T-helper 2 cell treated with Interferon-gamma antibody and Interleukin-4, amounts not matched to agents 5 μg/mL and 100 μg/mL, for 36 hours (primary cell): ENCODE measurements around the gene TUBB1.
"Not testable (repeated sequence)": the region's sequence is repeated elsewhere in the genome, so short reads cannot be mapped to it uniquely, and the experiment has no call there.

ENCODE experiments used
- DNase-seq: peaks from one replicate; pipeline ENCODE4 v3.0.0; 2021; ENCODE audit warnings: low spot score
- H3K27ac Mint-ChIP-seq: one replicate; pipeline ENCODE4 v1.8.0; 2021; ENCODE audit warnings: mild to moderate bottlenecking, mixed read lengths
- H3K27me3 Mint-ChIP-seq: one replicate; pipeline ENCODE4 v1.8.0; 2021; ENCODE audit warnings: low read depth, mixed read lengths
- H3K36me3 Mint-ChIP-seq: one replicate; pipeline ENCODE4 v1.8.0; 2021; ENCODE audit warnings: low read depth, mixed read lengths
- H3K4me1 Mint-ChIP-seq: one replicate; pipeline ENCODE4 v1.8.0; 2021; ENCODE audit warnings: low read depth, mixed read lengths
- H3K4me3 Mint-ChIP-seq: one replicate; pipeline ENCODE4 v1.8.0; 2022; ENCODE audit warnings: mild to moderate bottlenecking, moderate library complexity, mixed read lengths
- H3K9me3 Mint-ChIP-seq: one replicate; pipeline ENCODE4 v1.8.0; 2021; ENCODE audit warnings: mixed read lengths

TUBB1 gene

GRCh38 chr20:58983115-58983468 is 36.1 kb upstream of the TUBB1 start:
- peaks cover 36% of the 10 kb centered on the region for H3K36me3 Mint-ChIP-seq
- DNase-seq, H3K4me3 Mint-ChIP-seq, H3K27ac Mint-ChIP-seq, H3K9me3 Mint-ChIP-seq: not testable (repeated sequence)
- H3K4me1 Mint-ChIP-seq, result peaks cover 36% of the 10 kb centered on the region
- H3K27me3 Mint-ChIP-seq, result peaks cover 11% of the 10 kb centered on the region

- no peaks in the 10 kb centered on the region for H3K27me3 Mint-ChIP-seq
- no peaks in the 10 kb centered on the region for H3K9me3 Mint-ChIP-seq
- no peak for DNase-seq
- H3K27ac Mint-ChIP-seq, result no peak overlapping the region
- H3K4me1 Mint-ChIP-seq, result peaks cover 36% of the 10 kb centered on the region
- peaks cover 48% of the 10 kb centered on the region for H3K36me3 Mint-ChIP-seq
- no peak overlapping the region for H3K4me3 Mint-ChIP-seq
These were observed 34.5 kb upstream of the TUBB1 start for GRCh38 chr20:58984691-58985090.

- peaks cover 36% of the 10 kb centered on the region for H3K4me1 Mint-ChIP-seq
- no peaks in the 10 kb centered on the region for H3K9me3 Mint-ChIP-seq
- no peak overlapping the region for H3K4me3 Mint-ChIP-seq
- DNase-seq, result no peak
- no peak overlapping the region for H3K27ac Mint-ChIP-seq
- no peaks in the 10 kb centered on the region for H3K27me3 Mint-ChIP-seq
- peaks cover 52% of the 10 kb centered on the region for H3K36me3 Mint-ChIP-seq
These were observed 33.6 kb upstream of the TUBB1 start for GRCh38 chr20:58985656-58986055.

- Mint-ChIP-seq H3K4me3 (no peak overlapping the region), H3K4me1 (peaks cover 36% of the 10 kb centered on the region), H3K27ac (no peak overlapping the region), H3K9me3 (no peaks in the 10 kb centered on the region), H3K27me3 (no peaks in the 10 kb centered on the region), H3K36me3 (peaks cover 57% of the 10 kb centered on the region)
- DNase-seq, result no peak
These were observed 32.8 kb upstream of the TUBB1 start for GRCh38 chr20:58986286-58986967.

GRCh38 chr20:58986968-58987517 is 32.2 kb upstream of the TUBB1 start:
- DNase-seq, result no peak
- Mint-ChIP-seq H3K4me1 (peaks cover 37% of the 10 kb centered on the region), H3K4me3 (no peak overlapping the region), H3K9me3 (no peaks in the 10 kb centered on the region), H3K27me3 (no peaks in the 10 kb centered on the region), H3K27ac (no peak overlapping the region), H3K36me3 (peaks cover 63% of the 10 kb centered on the region)

- no peaks in the 10 kb centered on the region for H3K27me3 Mint-ChIP-seq
- no peak overlapping the region for H3K4me3 Mint-ChIP-seq
- H3K27ac Mint-ChIP-seq, result no peak overlapping the region
- DNase-seq, result no peak
- peaks cover 32% of the 10 kb centered on the region for H3K4me1 Mint-ChIP-seq
- H3K9me3 Mint-ChIP-seq, result no peaks in the 10 kb centered on the region
- H3K36me3 Mint-ChIP-seq, result peaks cover 65% of the 10 kb centered on the region
These were observed 31.3 kb upstream of the TUBB1 start for GRCh38 chr20:58987790-58988564.

- H3K27ac Mint-ChIP-seq, result no peak overlapping the region
- no peaks in the 10 kb centered on the region for H3K9me3 Mint-ChIP-seq
- H3K36me3 Mint-ChIP-seq, result peaks cover 68% of the 10 kb centered on the region
- H3K4me1 Mint-ChIP-seq, result peaks cover 32% of the 10 kb centered on the region
- H3K4me3 Mint-ChIP-seq, result no peak overlapping the region
- no peaks in the 10 kb centered on the region for H3K27me3 Mint-ChIP-seq
- DNase-seq, result no peak
These were observed 30.7 kb upstream of the TUBB1 start for GRCh38 chr20:58988565-58988882.

GRCh38 chr20:58989196-58989595 is 30.0 kb upstream of the TUBB1 start:
- DNase-seq, result no peak
- Mint-ChIP-seq H3K27ac (no peak overlapping the region), H3K36me3 (peaks cover 67% of the 10 kb centered on the region), H3K9me3 (no peaks in the 10 kb centered on the region), H3K27me3 (no peaks in the 10 kb centered on the region), H3K4me3 (no peak overlapping the region), H3K4me1 (peaks cover 28% of the 10 kb centered on the region)

GRCh38 chr20:58990651-58991445 is 28.4 kb upstream of the TUBB1 start:
- Mint-ChIP-seq H3K4me1 (peaks cover 16% of the 10 kb centered on the region), H3K9me3 (no peaks in the 10 kb centered on the region), H3K36me3 (peaks cover 72% of the 10 kb centered on the region), H3K4me3 (no peak overlapping the region), H3K27me3 (no peaks in the 10 kb centered on the region), H3K27ac (no peak overlapping the region)
- DNase-seq, result no peak

GRCh38 chr20:58991715-58992114 is 27.5 kb upstream of the TUBB1 start:
- H3K27ac Mint-ChIP-seq, result no peak overlapping the region
- peaks cover 11% of the 10 kb centered on the region for H3K4me1 Mint-ChIP-seq
- H3K9me3 Mint-ChIP-seq, result no peaks in the 10 kb centered on the region
- H3K27me3 Mint-ChIP-seq, result no peaks in the 10 kb centered on the region
- peaks cover 71% of the 10 kb centered on the region for H3K36me3 Mint-ChIP-seq
- no peak for DNase-seq
- no peak overlapping the region for H3K4me3 Mint-ChIP-seq

GRCh38 chr20:58992911-58993310 is 26.3 kb upstream of the TUBB1 start:
- Mint-ChIP-seq H3K27ac (no peak overlapping the region), H3K27me3 (no peaks in the 10 kb centered on the region), H3K9me3 (no peaks in the 10 kb centered on the region), H3K36me3 (peaks cover 70% of the 10 kb centered on the region), H3K4me3 (no peak overlapping the region), H3K4me1 (peaks cover 8% of the 10 kb centered on the region)
- DNase-seq, result no peak

GRCh38 chr20:58993332-58994248 is 25.6 kb upstream of the TUBB1 start:
- no peaks in the 10 kb centered on the region for H3K9me3 Mint-ChIP-seq
- DNase-seq, result no peak
- peaks cover 67% of the 10 kb centered on the region for H3K36me3 Mint-ChIP-seq
- no peaks in the 10 kb centered on the region for H3K27me3 Mint-ChIP-seq
- no peak overlapping the region for H3K4me3 Mint-ChIP-seq
- peaks cover 8% of the 10 kb centered on the region for H3K4me1 Mint-ChIP-seq
- no peak overlapping the region for H3K27ac Mint-ChIP-seq

- Mint-ChIP-seq H3K4me1 (peaks cover 8% of the 10 kb centered on the region), H3K9me3 (no peaks in the 10 kb centered on the region), H3K36me3 (peaks cover 59% of the 10 kb centered on the region), H3K4me3 (no peak overlapping the region), H3K27ac (no peak overlapping the region), H3K27me3 (no peaks in the 10 kb centered on the region)
- no peak for DNase-seq
These were observed 24.7 kb upstream of the TUBB1 start for GRCh38 chr20:58994390-58995159.
